ENCODE data around the gene IRS1.

Gene IRS1

DNA sequence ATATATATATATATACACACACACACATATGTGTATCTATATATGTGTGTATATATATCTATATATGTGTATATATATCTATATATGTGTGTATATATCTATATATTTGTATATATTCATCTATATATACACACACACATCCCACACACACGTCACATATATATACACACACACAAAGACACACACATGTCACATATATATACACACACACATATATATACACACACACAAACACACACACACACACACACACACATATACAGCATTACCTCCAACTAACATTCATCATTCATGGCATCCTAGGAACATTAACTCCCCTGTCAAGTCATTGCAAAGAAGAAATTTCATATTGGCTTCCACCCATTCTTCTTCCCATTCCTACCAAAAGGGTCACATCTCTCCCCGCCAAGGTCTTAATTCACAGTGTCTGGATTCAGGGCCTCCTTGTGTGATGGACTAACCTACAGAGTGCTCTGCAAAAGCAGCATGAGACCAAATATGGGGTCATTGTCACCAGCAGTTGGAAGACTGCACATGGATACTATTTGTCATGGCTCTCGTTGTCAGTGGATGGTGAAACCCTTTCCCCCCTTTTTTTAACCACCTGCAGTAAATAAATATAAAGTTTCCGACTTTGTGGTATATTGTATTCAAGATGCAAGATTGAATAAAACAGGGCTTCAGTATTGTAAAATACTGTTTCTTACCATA, 67.0 kb downstream of the IRS1 start:
- no peaks in the 10 kb centered on the region for H3K36me3 ChIP-seq (ENCODE audit: insufficient read depth)
- H3K27ac ChIP-seq, result no peak overlapping the region
- no peaks in the 10 kb centered on the region for H3K4me1 ChIP-seq (ENCODE audit: low read depth, poor library complexity, severe bottlenecking)
- TF ChIP-seq, protein P1, sequence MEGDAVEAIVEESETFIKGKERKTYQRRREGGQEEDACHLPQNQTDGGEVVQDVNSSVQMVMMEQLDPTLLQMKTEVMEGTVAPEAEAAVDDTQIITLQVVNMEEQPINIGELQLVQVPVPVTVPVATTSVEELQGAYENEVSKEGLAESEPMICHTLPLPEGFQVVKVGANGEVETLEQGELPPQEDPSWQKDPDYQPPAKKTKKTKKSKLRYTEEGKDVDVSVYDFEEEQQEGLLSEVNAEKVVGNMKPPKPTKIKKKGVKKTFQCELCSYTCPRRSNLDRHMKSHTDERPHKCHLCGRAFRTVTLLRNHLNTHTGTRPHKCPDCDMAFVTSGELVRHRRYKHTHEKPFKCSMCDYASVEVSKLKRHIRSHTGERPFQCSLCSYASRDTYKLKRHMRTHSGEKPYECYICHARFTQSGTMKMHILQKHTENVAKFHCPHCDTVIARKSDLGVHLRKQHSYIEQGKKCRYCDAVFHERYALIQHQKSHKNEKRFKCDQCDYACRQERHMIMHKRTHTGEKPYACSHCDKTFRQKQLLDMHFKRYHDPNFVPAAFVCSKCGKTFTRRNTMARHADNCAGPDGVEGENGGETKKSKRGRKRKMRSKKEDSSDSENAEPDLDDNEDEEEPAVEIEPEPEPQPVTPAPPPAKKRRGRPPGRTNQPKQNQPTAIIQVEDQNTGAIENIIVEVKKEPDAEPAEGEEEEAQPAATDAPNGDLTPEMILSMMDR (conservative IDR thresholded peaks at IDR 0.05; ENCODE audit: low read depth, low read length), result no peak
- H2AFZ ChIP-seq (ENCODE audit: low read depth), result no peak overlapping the region
- no peaks in the 10 kb centered on the region for H3K27me3 ChIP-seq (ENCODE audit: insufficient read depth, low read depth)
- no peak overlapping the region for H3K4me3 ChIP-seq (IDR thresholded peaks at IDR 0.05; ENCODE audit: insufficient read depth, low read depth, low read length)
- H4K20me1 ChIP-seq (ENCODE audit: insufficient read depth), result no peaks in the 10 kb centered on the region
- no peak overlapping the region for H3K4me2 ChIP-seq
- H3K79me2 ChIP-seq (ENCODE audit: insufficient read depth, low read depth), result no peaks in the 10 kb centered on the region
- H3K9ac ChIP-seq, result no peak overlapping the region

DNA sequence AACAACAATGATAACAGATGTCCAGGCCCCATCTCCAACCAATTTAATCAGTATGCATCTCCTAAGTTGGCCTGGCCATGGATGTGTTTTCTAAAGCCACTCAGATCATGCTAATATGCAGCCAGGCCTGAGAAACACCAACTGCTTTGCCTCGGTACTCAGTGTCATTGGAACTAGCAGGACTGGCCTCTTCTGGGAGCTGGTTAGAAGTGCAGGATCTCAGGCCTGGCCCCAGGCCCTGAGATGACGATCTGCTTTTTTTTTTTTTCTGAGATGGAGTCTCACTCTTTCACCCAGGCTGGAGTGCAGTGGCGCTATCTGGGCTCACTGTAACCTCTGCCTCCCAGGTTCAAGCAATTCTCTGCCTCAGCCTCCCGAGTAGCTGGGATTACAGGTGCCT, 69.1 kb downstream of the IRS1 start:
- no peaks in the 10 kb centered on the region for H3K27me3 ChIP-seq (ENCODE audit: insufficient read depth, low read depth)
- H3K79me2 ChIP-seq (ENCODE audit: insufficient read depth, low read depth), result no peaks in the 10 kb centered on the region
- H3K4me3 ChIP-seq (IDR thresholded peaks at IDR 0.05; ENCODE audit: insufficient read depth, low read depth, low read length), result no peak overlapping the region
- no peaks in the 10 kb centered on the region for H3K36me3 ChIP-seq (ENCODE audit: insufficient read depth)
- TF ChIP-seq, protein P1 (conservative IDR thresholded peaks at IDR 0.05; ENCODE audit: low read depth, low read length), result no peak
- H3K9ac ChIP-seq, result no peak overlapping the region
- no peak overlapping the region for H2AFZ ChIP-seq (ENCODE audit: low read depth)
- H3K4me1 ChIP-seq (ENCODE audit: low read depth, poor library complexity, severe bottlenecking), result no peaks in the 10 kb centered on the region
- H3K4me2 ChIP-seq, result no peak overlapping the region
- H4K20me1 ChIP-seq (ENCODE audit: insufficient read depth), result no peaks in the 10 kb centered on the region
- H3K27ac ChIP-seq, result no peak overlapping the region

DNA sequence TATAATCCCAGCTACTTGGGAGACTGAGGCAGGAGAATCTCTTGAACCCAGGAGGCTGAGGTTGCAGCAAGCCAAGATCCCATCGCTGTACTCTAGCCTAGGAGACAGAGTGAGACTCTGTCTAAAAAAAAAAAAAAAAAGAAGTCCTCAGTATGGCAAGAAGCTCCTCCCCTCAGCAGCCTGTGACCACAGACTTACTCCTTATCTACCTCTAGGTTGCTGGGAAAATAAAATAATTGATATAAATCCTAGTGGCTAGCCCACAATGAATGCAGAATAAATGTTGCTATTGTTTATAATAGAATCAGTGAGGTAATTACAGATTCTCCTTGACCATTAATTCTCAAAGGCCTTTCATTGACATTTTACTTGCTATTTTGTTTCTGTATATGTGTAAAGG, 70.6 kb downstream of the IRS1 start:
- Histone ChIP-seq H3K9ac (no peak overlapping the region), H2AFZ (ENCODE audit: low read depth) (no peak overlapping the region), H4K20me1 (ENCODE audit: insufficient read depth) (no peaks in the 10 kb centered on the region), H3K4me2 (no peak overlapping the region), H3K79me2 (ENCODE audit: insufficient read depth, low read depth) (no peaks in the 10 kb centered on the region), H3K4me1 (ENCODE audit: low read depth, poor library complexity, severe bottlenecking) (no peaks in the 10 kb centered on the region), H3K36me3 (ENCODE audit: insufficient read depth) (no peaks in the 10 kb centered on the region), H3K27me3 (ENCODE audit: insufficient read depth, low read depth) (no peaks in the 10 kb centered on the region), H3K4me3 (IDR thresholded peaks at IDR 0.05; ENCODE audit: insufficient read depth, low read depth, low read length) (no peak overlapping the region), H3K27ac (no peak overlapping the region)
- TF ChIP-seq, protein P1 (conservative IDR thresholded peaks at IDR 0.05; ENCODE audit: low read depth, low read length), result no peak

DNA sequence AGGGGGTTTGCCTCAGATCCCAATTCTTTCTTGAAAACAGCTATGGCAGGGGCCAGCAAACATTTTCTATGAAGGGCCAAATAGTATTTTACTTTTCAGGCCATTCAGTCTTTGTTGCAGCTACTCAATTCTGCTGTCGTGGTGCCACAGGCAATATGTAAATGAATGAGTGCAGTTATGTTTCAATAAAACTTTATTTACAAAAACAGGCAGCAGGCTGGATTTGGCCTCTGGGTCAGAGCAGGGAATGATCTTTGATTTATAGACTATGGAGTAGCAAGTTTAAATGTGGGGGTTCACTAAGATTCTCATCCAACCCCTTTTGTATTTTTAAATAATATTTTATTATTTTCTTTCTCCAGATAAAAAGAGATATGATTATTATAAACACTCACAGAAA, 72.4 kb downstream of the IRS1 start:
- no peaks in the 10 kb centered on the region for H3K79me2 ChIP-seq (ENCODE audit: insufficient read depth, low read depth)
- H3K4me3 ChIP-seq (IDR thresholded peaks at IDR 0.05; ENCODE audit: insufficient read depth, low read depth, low read length), result no peak overlapping the region
- no peaks in the 10 kb centered on the region for H3K4me1 ChIP-seq (ENCODE audit: low read depth, poor library complexity, severe bottlenecking)
- H3K4me2 ChIP-seq, result no peak overlapping the region
- H2AFZ ChIP-seq (ENCODE audit: low read depth), result no peak overlapping the region
- TF ChIP-seq, protein P1 (conservative IDR thresholded peaks at IDR 0.05; ENCODE audit: low read depth, low read length), result no peak
- no peaks in the 10 kb centered on the region for H3K27me3 ChIP-seq (ENCODE audit: insufficient read depth, low read depth)
- H4K20me1 ChIP-seq (ENCODE audit: insufficient read depth), result no peaks in the 10 kb centered on the region
- H3K36me3 ChIP-seq (ENCODE audit: insufficient read depth), result no peaks in the 10 kb centered on the region
- no peak overlapping the region for H3K9ac ChIP-seq
- no peak overlapping the region for H3K27ac ChIP-seq

All from KMS-11 (cell line).